GM06990 (cell line): Measurements from ENCODE around the gene ATG4B.

Experiments
- DNase-seq: peaks from one replicate; pipeline ENCODE4 v3.0.0-alpha.2; 2011; ENCODE audit not compliant: insufficient read length; ENCODE audit errors: extremely low read depth
- H3K27me3 ChIP-seq: replicated peaks from 2 replicates; pipeline ENCODE4 v1.6.0; 2011; ENCODE audit warnings: low read length; ENCODE audit not compliant: control insufficient read depth, insufficient read depth
- H3K36me3 ChIP-seq: 2 replicates; pipeline ENCODE4 v1.5.1; 2011; ENCODE audit warnings: low read length; ENCODE audit not compliant: control insufficient read depth, insufficient read depth
- H3K4me3 ChIP-seq: replicated peaks from 2 replicates; pipeline ENCODE4 v1.5.1; 2011; ENCODE audit warnings: low read depth, mild to moderate bottlenecking, control low read depth, low read length
- TF ChIP-seq, protein P1 (sequence below): IDR thresholded peaks from 2 replicates; pipeline ENCODE4 v1.5.1; 2011; ENCODE audit warnings: low read length, control low read depth, mild to moderate bottlenecking, inconsistent platforms; ENCODE audit not compliant: insufficient read depth, poor library complexity, severe bottlenecking

ATG4B gene

DNA sequence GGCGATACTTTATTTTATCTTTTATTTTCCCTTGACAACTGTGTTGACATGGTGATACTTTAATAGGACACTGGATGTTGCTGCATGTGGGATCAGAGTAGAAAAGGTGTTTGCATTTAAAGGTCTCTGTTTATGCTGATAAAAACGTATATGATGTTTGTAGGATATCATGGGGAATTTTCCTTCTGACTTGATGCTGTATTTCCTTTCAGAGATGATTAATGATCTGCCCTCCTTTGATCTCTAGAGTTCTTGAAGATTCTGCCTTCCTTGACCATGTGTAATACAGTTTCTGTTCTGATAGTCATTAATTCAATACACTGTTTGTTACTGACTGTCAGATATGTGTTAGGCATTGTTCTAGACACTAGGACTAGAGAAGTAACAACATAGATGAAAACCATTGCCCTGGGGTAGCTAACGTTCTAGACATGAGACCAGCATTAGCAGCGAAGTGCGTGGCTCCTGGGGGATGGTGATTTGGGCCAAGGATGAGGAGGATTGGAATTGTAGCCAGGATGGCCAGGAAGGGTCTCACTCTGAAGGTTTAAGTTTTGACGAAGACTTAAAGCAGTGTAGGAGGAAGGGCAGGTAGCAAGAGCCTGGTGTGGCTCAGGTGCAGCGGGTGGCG, 2.8 kb downstream of the ATG4B start:
- no peaks in the 10 kb centered on the region for H3K27me3 ChIP-seq
- no peak overlapping the region for H3K4me3 ChIP-seq
- H3K36me3 ChIP-seq: peaks cover 3% of the 10 kb centered on the region; the same call in 1 of the 2 replicates
- no peak for DNase-seq
- TF ChIP-seq, protein P1, sequence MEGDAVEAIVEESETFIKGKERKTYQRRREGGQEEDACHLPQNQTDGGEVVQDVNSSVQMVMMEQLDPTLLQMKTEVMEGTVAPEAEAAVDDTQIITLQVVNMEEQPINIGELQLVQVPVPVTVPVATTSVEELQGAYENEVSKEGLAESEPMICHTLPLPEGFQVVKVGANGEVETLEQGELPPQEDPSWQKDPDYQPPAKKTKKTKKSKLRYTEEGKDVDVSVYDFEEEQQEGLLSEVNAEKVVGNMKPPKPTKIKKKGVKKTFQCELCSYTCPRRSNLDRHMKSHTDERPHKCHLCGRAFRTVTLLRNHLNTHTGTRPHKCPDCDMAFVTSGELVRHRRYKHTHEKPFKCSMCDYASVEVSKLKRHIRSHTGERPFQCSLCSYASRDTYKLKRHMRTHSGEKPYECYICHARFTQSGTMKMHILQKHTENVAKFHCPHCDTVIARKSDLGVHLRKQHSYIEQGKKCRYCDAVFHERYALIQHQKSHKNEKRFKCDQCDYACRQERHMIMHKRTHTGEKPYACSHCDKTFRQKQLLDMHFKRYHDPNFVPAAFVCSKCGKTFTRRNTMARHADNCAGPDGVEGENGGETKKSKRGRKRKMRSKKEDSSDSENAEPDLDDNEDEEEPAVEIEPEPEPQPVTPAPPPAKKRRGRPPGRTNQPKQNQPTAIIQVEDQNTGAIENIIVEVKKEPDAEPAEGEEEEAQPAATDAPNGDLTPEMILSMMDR: no peak

DNA sequence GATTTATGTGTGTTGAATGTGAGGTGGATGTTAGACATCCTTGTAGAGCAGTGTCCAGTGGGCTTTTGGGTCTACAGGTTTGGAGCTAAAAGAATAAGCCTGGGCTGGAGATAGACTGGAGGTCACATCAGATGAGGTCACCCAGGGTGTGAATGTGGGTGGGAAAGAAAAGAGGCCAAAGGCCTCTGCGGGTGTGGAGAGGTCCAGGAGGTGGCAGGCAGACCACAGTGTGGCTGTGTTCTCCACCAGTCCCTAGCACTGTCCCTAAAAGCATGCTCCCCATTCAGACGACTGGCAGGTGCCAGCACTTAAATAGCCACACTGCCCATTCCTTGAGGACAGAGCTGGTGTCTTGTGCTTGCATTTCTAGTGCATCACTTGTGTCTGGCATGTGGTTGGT, 4.1 kb downstream of the ATG4B start:
- Histone ChIP-seq H3K27me3 (no peaks in the 10 kb centered on the region), H3K4me3 (no peak overlapping the region), H3K36me3 (peaks cover 6% of the 10 kb centered on the region)
- DNase-seq: no peak
- TF ChIP-seq, protein P1: no peak

DNA sequence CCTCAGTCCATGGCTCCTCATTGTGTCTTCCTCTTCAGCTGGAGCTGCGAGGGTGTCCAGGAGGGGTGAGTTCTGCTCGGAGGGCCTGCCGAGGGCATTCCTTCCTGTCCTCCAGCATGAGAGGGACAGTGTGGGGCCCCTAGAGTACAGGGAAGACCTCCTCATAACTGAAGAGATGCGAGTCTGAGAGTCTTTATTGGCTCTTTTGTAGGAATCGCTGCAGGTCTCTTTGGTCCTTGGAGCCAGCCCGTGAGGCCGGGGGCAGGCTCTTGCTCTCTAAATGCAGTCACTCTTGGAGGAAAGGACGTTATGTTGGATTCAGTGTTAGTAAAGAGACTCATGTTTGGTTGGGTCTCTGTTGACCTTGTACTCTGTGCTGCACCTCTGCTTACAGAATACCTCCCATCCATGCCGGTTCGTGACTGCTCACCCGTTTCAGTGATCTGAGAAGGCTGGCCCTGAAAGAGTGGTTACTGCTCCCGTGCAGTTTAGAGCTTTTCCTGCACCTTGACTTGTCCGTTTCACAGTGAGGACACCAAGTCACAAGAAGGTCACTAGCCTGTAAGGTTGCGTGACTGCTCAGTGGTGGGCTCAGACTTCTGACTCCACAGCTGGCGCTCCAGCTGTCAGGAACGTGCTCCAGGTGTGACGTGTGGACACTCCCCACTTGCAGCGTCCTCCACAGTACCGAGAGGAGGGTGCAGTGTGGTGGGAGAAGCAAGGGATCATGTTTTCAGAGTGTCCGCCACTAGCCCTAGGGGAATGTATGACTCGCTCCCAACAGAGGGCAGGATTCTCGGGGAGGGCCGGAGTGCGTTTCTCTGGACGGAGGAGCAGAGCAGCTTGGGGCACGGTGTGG, 7.8 kb downstream of the ATG4B start:
- Histone ChIP-seq H3K36me3 (peaks cover 7% of the 10 kb centered on the region), H3K4me3 (no peak overlapping the region), H3K27me3 (no peaks in the 10 kb centered on the region)
- TF ChIP-seq, protein P1: no peak
- no peak for DNase-seq

DNA sequence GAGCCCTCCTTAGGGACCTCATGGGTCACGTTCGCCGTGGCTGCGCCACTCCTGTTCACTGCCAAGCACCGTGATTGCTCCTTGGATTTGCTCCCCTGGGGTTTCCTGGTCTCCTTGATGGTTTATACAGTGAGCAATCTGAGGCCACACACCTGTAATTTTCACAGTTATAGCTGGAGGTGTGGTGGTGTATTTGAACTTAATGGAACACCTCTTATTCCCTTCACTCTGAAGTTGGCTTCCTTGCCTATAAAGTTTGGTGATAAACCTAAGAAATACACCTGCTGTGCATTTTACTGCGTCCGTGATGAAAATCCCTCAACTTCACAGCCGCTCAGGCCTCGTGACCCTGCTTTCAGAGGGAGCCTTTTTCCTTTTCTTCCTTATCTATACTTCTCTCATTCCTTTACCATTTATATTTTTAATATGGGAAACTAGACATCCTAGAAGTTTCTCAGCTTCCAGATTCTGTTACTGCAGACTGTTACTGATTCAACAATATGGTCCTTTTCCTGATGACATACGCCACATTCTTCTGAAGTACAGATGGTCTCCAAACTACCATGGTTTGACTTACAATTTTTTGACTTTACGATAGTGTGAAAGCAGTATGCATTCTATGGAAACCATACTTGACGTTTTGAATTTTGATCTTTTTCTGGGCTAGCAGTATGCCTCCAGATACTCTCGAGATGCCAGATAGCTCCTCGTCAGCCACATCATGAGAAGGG, 8.6 kb downstream of the ATG4B start:
- no peak for DNase-seq
- Histone ChIP-seq H3K27me3 (no peaks in the 10 kb centered on the region), H3K4me3 (no peak overlapping the region), H3K36me3 (peaks cover 10% of the 10 kb centered on the region)
- TF ChIP-seq, protein P1: no peak

DNA sequence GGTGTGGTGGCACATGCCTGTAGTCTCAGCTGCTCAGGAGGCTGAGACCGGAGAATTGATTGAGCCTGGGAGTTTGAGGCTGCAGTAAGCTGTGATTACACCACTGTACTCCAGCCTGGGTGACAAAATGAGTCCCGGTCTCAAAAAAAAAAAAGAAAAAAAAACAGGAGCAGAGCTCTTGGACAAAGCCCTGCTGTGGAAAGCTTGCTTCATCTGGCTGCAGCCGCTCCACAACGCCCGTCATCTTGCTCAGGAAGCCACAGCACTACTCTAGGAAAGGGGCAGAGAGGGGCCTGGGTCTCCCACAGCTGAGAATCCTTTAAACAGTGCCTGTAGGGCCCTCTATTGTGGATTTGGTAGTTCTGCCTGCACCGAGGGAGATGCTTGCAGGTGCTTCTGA, 11.0 kb downstream of the ATG4B start:
- TF ChIP-seq, protein P1: no peak
- H3K27me3 ChIP-seq: no peaks in the 10 kb centered on the region
- DNase-seq: no peak
- H3K4me3 ChIP-seq: no peak overlapping the region
- peaks cover 18% of the 10 kb centered on the region for H3K36me3 ChIP-seq
